Vagina (tissue), 2 donors: ENCODE data around the gene EMD. TPM values are rescaled to one million over a fixed set of nuclear protein-coding genes. Genes with fewer than 3 reads are reported as not detected.

ENCODE experiments used
- DNase-seq, 2 donors: peaks; one replicate each; pipeline ENCODE4 v3.0.0-alpha.2; 2017; ENCODE audit errors: extremely low spot score in 2 of 2
- H3K27ac ChIP-seq: fragments of 200-600 bp; sonication (generic); one replicate; pipeline ENCODE4 v1.5.1; 2019
- H3K27me3 ChIP-seq: fragments of 200-600 bp; sonication (generic); one replicate; pipeline ENCODE4 v1.5.1; 2019
- H3K36me3 ChIP-seq, 2 donors: fragments of 200-600 bp; sonication (generic); one replicate each; pipeline ENCODE4 v1.5.1; 2017 to 2019
- H3K4me1 ChIP-seq: fragments of 200-600 bp; sonication (generic); one replicate; pipeline ENCODE4 v1.5.1; 2019
- H3K4me3 ChIP-seq, 2 donors: fragments of 200-600 bp; sonication (generic); 1 replicate in 1 of 2; 2 replicates in 1 of 2; pipeline ENCODE4 v1.5.1; 2016 to 2019
- H3K9me3 ChIP-seq: fragments of 200-600 bp; sonication (generic); one replicate; pipeline ENCODE4 v1.5.1; 2019
- POLR2A ChIP-seq, 2 donors: fragments of 450-650 bp; IDR thresholded peaks; one replicate each; pipeline ENCODE4 v1.6.1; 2017; ENCODE audit warnings: antibody characterized with exemption in 2 of 2, mild to moderate bottlenecking in 2 of 2, moderate library complexity in 2 of 2
- POLR2AphosphoS5 ChIP-seq, 2 donors: sonication (generic); formaldehyde crosslinking; IDR thresholded peaks; one replicate each; pipeline ENCODE4 v1.9.0; 2017; ENCODE audit warnings: antibody characterized with exemption in 2 of 2, mild to moderate bottlenecking in 2 of 2, low read depth in 1 of 2; ENCODE audit not compliant: insufficient read depth in 1 of 2
- intact Hi-C: fragments of 100-400 bp; cut with DNase I; formaldehyde crosslinking; loops from one replicate; pipeline ENCODE4 v1.15.1; 2023
- total RNA-seq: library from RNA; depleted of rRNA; stranded (reverse); fragments of >200 nt; gene quantifications from one replicate; pipeline ENCODE4 v1.2.3, GENCODE V29; 2016
- TF ChIP-seq, protein P1 (sequence below), 3 experiments: fragments of 450-650 bp in 2 of 3; fragments of 200-600 bp in 1 of 3; sonication (generic) in 1 of 3; IDR thresholded peaks; one replicate each; pipeline ENCODE4 v1.5.1; 2017 to 2019; ENCODE audit warnings: antibody characterized with exemption in 3 of 3, mild to moderate bottlenecking in 2 of 3, moderate library complexity in 2 of 3

EMD gene
- total RNA-seq, 1 donor from 2014 or later, result 59.2 TPM

DNA sequence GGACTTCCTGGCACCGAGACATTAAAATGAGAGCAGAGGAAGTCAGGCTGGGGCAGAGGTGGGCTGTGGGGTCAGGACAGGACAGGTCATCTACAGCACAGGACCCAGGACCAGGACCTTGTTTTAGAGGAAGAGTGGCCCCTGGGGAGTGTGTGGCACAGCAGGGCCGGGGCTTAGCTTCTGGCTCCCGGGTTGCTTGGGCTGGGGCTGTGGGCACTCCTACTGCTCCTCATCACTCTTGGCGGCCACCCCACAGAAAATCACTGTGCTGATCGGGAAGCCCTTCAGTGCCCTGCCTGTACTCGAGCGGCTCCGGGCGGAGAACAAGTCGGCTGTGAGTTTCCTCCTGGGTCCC, 41.3 kb downstream of the EMD start:
- DNase-seq, result no peak
- Histone ChIP-seq H3K27ac (no peak overlapping the region), H3K4me3 (no peak overlapping the region), H3K4me1 (no peaks in the 10 kb centered on the region), H3K36me3 (no peaks in the 10 kb centered on the region), H3K9me3 (no peaks in the 10 kb centered on the region), H3K27me3 (no peaks in the 10 kb centered on the region)
- TF ChIP-seq, protein P1, sequence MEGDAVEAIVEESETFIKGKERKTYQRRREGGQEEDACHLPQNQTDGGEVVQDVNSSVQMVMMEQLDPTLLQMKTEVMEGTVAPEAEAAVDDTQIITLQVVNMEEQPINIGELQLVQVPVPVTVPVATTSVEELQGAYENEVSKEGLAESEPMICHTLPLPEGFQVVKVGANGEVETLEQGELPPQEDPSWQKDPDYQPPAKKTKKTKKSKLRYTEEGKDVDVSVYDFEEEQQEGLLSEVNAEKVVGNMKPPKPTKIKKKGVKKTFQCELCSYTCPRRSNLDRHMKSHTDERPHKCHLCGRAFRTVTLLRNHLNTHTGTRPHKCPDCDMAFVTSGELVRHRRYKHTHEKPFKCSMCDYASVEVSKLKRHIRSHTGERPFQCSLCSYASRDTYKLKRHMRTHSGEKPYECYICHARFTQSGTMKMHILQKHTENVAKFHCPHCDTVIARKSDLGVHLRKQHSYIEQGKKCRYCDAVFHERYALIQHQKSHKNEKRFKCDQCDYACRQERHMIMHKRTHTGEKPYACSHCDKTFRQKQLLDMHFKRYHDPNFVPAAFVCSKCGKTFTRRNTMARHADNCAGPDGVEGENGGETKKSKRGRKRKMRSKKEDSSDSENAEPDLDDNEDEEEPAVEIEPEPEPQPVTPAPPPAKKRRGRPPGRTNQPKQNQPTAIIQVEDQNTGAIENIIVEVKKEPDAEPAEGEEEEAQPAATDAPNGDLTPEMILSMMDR (IDR thresholded peaks at IDR 0.05), result no peak
- TF ChIP-seq POLR2A (IDR thresholded peaks at IDR 0.05) (no peak), POLR2AphosphoS5 (IDR thresholded peaks at IDR 0.05; ENCODE audit: insufficient read depth in 1 of 2, low read depth in 1 of 2) (no peak)
- intact Hi-C loops, result no loop called here

GRCh38 chrX:154426916-154427770, 48.0 kb downstream of the EMD start:
- intact Hi-C loops, result no loop called here

DNA sequence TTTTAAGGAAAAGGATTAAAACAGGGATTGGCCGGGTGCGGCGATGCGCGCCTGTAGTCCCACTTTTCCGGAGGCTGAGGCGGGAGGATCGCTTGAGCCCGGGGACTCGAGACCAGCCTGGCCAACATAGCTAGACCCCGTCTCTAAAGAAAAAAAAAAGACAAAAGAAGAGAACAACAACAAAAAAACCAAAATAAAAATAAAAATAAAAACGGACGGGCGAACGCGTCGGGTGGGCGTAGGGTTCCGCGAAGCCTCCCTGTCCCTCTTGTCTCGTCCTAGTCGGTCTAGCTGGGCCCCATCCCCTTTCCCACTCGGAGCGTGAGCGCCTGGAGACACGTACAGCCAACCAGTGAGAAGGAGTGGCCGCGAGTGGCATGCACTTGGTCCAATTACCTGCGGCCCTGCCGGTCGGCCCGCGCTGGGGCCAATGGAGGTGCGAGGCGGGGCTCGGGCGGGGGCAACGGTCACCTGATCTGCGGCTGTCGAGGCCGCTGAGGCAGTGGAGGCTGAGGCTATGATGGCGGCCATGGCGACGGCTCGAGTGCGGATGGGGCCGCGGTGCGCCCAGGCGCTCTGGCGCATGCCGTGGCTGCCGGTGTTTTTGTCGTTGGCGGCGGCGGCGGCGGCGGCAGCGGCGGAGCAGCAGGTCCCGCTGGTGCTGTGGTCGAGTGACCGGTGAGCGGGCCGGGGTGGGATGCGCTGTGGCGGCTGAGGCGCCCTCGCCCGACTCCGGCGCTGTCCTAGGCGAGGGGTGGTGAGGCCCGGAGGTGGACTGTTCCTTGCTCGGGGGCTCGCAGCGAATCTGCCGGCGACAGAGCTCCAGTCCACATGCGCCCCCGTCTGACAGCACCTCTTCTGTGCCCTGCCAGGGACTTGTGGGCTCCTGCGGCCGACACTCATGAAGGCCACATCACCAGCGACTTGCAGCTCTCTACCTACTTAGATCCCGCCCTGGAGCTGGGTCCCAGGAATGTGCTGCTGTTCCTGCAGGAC, 49.4 kb downstream of the EMD start, which contains the start of gene ATP6AP1:
Gene ATP6AP1, plus strand, starts transcription at position 502 of the 996 bp plus-strand sequence. Its CDS starts 16 bp downstream, at position 518.
- Histone ChIP-seq H3K27ac (peak within 1 kb of the TSS; percentile 88), H3K9me3 (no peaks in the 10 kb centered on the region), H3K36me3 (peaks cover 0 to 4% of the 10 kb centered on the region in 2 donors), H3K4me1 (peaks cover 6% of the 10 kb centered on the region), H3K27me3 (no peaks in the 10 kb centered on the region), H3K4me3 (peak within 1 kb of the TSS; percentile 48 to 77)
- intact Hi-C loops, result no loop called here
- TF ChIP-seq POLR2A (IDR thresholded peaks at IDR 0.05) (peak in 1 of 2 donors; percentile 49), POLR2AphosphoS5 (IDR thresholded peaks at IDR 0.05; ENCODE audit: insufficient read depth in 1 of 2, low read depth in 1 of 2) (peak; percentile 82 to 84)
- TF ChIP-seq, protein P1 (IDR thresholded peaks at IDR 0.05), result no peak
- DNase-seq, result no peak

More at GRCh38 chrX:154426916-154427770, 48.0 kb downstream of the EMD start:
- Histone ChIP-seq H3K27me3 (no peaks in the 10 kb centered on the region), H3K9me3 (no peaks in the 10 kb centered on the region), H3K4me3 (no peak overlapping the region), H3K27ac (no peak overlapping the region), H3K36me3 (no peaks in the 10 kb centered on the region), H3K4me1 (peaks cover 6% of the 10 kb centered on the region)
- TF ChIP-seq POLR2A (IDR thresholded peaks at IDR 0.05) (no peak), POLR2AphosphoS5 (IDR thresholded peaks at IDR 0.05; ENCODE audit: insufficient read depth in 1 of 2, low read depth in 1 of 2) (no peak)
- TF ChIP-seq, protein P1 (IDR thresholded peaks at IDR 0.05), result no peak
- no peak for DNase-seq

- no peak for DNase-seq
- Histone ChIP-seq H3K27ac (no peak overlapping the region), H3K36me3 (peaks cover 0 to 4% of the 10 kb centered on the region in 2 donors), H3K9me3 (no peaks in the 10 kb centered on the region), H3K4me3 (peak overlapping the region; percentile 48 to 77), H3K27me3 (no peaks in the 10 kb centered on the region), H3K4me1 (peaks cover 6% of the 10 kb centered on the region)
- TF ChIP-seq, protein P1 (IDR thresholded peaks at IDR 0.05), result no peak
- TF ChIP-seq POLR2AphosphoS5 (IDR thresholded peaks at IDR 0.05; ENCODE audit: insufficient read depth in 1 of 2, low read depth in 1 of 2) (no peak), POLR2A (IDR thresholded peaks at IDR 0.05) (no peak)
- intact Hi-C loops, result no loop called here
Measured at GRCh38 chrX:154429711-154430110, 50.6 kb downstream of the EMD start.
